K562 (cell line): ENCODE measurements around the gene SLX9. TPM values are rescaled to one million over a fixed set of nuclear protein-coding genes. Genes with fewer than 3 reads are reported as not detected.
A peak's percentile ranks its signal among the peaks of the same experiment; 100 is the strongest.

Experiments used
- ATAC-seq: fragments of 200-7000 bp; cut with Tn5 transposase; 3 replicates; pipeline ENCODE4 v1.9.1; 2020; ENCODE audit warnings: moderate library complexity
- BruUV-seq: library from RNA; stranded (reverse); fragments of 400-500 nt; replicated peaks from 2 replicates; lab custom pipeline; 2021; lab: Mats Ljungman, UMichigan
- CTCF ChIA-PET: fragments of 300-600 bp; formaldehyde crosslinking; extraction: SDS; loops from one replicate; lab custom pipeline; 2021; ENCODE audit warnings: low intra/inter-chr PET ratio; lab: Yijun Ruan, JAX
- POLR2A ChIA-PET: fragments of 300-600, 350-650 bp; sonication (Branson Sonifier 250); formaldehyde crosslinking; extraction: SDS; loops from one replicate; lab custom pipeline; 2021; ENCODE audit warnings: antibody characterized with exemption, inconsistent platforms; lab: Yijun Ruan, JAX
- DNase-seq, 4 experiments: peaks; one replicate each; pipeline versions ENCODE4 v3.0.0 to v3.0.0-alpha.2; 2011 to 2018; ENCODE audit warnings: low spot score in 3 of 4, mixed read lengths in 3 of 4; ENCODE audit errors: extremely low read depth in 1 of 4
- FAIRE-seq: peaks from 2 replicates; lab custom pipeline; 2011; peaks lifted over from hg19 to GRCh38; lab: Jason Lieb, UNC
- H2AFZ ChIP-seq: 2 replicates; pipeline ENCODE4 v1.6.0; 2011; ENCODE audit warnings: low read depth, low read length, control low read depth, inconsistent platforms
- H3K27ac ChIP-seq: fragments of 200-600 bp; 3 replicates; pipeline ENCODE4 v1.8.0; 2011; ENCODE audit warnings: low read depth, mild to moderate bottlenecking, control low read depth, inconsistent platforms, low read length, moderate library complexity, mixed read lengths; ENCODE audit errors: extremely low read depth
- H3K27me3 ChIP-seq, 2 experiments: fragments of 300-600 bp in 1 of 2; 2 replicates in 1 of 2; 3 replicates in 1 of 2; pipeline versions ENCODE4 v1.6.0 to v1.8.0; 2011; ENCODE audit warnings: inconsistent platforms in 2 of 2, low read length in 2 of 2, mild to moderate bottlenecking in 1 of 2, mixed read lengths in 1 of 2, moderate library complexity in 1 of 2; ENCODE audit not compliant: control insufficient read depth in 2 of 2, insufficient read depth in 2 of 2
- H3K36me3 ChIP-seq: fragments of 300-600 bp; 3 replicates; pipeline ENCODE4 v1.8.0; 2011; ENCODE audit warnings: mild to moderate bottlenecking, low read length, inconsistent platforms; ENCODE audit not compliant: control insufficient read depth, insufficient read depth
- H3K4me1 ChIP-seq, 2 experiments: fragments of 200-600 bp in 1 of 2; replicated peaks in 1 of 2; 2 replicates in 1 of 2; 3 replicates in 1 of 2; pipeline versions ENCODE4 v1.5.1 to v1.8.0; 2011; ENCODE audit warnings: inconsistent platforms in 2 of 2, low read length in 2 of 2, mild to moderate bottlenecking in 1 of 2, mixed read lengths in 1 of 2, moderate library complexity in 1 of 2; ENCODE audit not compliant: control insufficient read depth in 2 of 2, insufficient read depth in 2 of 2
- H3K4me2 ChIP-seq: 2 replicates; pipeline ENCODE4 v1.6.1; 2011; ENCODE audit warnings: low read length, control low read depth, inconsistent platforms, mixed read lengths; ENCODE audit not compliant: insufficient read depth
- H3K4me3 ChIP-seq: fragments of 200-600 bp; sonication (generic), shearing (Covaris generic); 2 replicates; pipeline ENCODE4 v1.5.1; 2016; ENCODE audit warnings: control low read depth, inconsistent platforms
- H3K79me2 ChIP-seq: fragments of 200-600 bp; 3 replicates; pipeline ENCODE4 v1.8.0; 2011; ENCODE audit warnings: low read length, inconsistent platforms; ENCODE audit not compliant: control insufficient read depth, insufficient read depth
- H3K9ac ChIP-seq, 2 experiments: 2 replicates each; pipeline versions ENCODE4 v1.6.0 to v1.6.1; 2011; ENCODE audit warnings: low read depth in 2 of 2, low read length in 2 of 2, control low read depth in 1 of 2, inconsistent platforms in 1 of 2, mild to moderate bottlenecking in 1 of 2, mixed read lengths in 1 of 2; ENCODE audit not compliant: insufficient read depth in 1 of 2
- H3K9me1 ChIP-seq: one replicate; pipeline ENCODE4 v1.6.0; 2011; ENCODE audit warnings: inconsistent platforms, mild to moderate bottlenecking, low read length, moderate library complexity; ENCODE audit not compliant: control insufficient read depth, insufficient read depth
- H3K9me3 ChIP-seq: replicated peaks from 2 replicates; pipeline ENCODE4 v1.5.1; 2011; ENCODE audit warnings: low read depth, low read length, inconsistent platforms; ENCODE audit not compliant: control insufficient read depth, insufficient read depth
- H4K20me1 ChIP-seq: replicated peaks from 2 replicates; pipeline ENCODE4 v1.6.1; 2011; ENCODE audit warnings: low read length, inconsistent platforms, mixed read lengths; ENCODE audit not compliant: control insufficient read depth, insufficient read depth
- TEAD4 ChIP-seq, 2 experiments: sonication (generic) in 1 of 2; formaldehyde crosslinking in 1 of 2; IDR thresholded peaks; 2 replicates each; pipeline versions ENCODE4 v1.6.1 to v1.8.0; 2012 to 2022; ENCODE audit warnings: borderline replicate concordance in 1 of 2, inconsistent platforms in 1 of 2, low read length in 1 of 2, mild to moderate bottlenecking in 1 of 2, missing genetic modification reagents in 1 of 2
- ZNF324 ChIP-seq: fragments of 250-450 bp; sonication (Bioruptor Pico); IDR thresholded peaks from 2 replicates; pipeline ENCODE4 v1.4.0; 2020; ENCODE audit warnings: mild to moderate bottlenecking
- WGBS: fragments of 100-300 bp; shearing (Covaris generic); methylation state at CpG from one replicate; pipeline ENCODE4 v1.1.6; 2016; ENCODE audit warnings: low coverage, mixed read lengths; ENCODE audit not compliant: insufficient coverage; ENCODE audit errors: missing lambda C conversion rate; 5-methylcytosine and 5-hydroxymethylcytosine counted together
- in situ Hi-C: fragments of 300-500 bp; cut with MboI; formaldehyde crosslinking; loops from 4 replicates; pipeline ENCODE4 v1.15.0; 2018; ENCODE audit warnings: inconsistent platforms, mixed read lengths
- intact Hi-C: fragments of 100-400 bp; cut with micrococcal nuclease; formaldehyde crosslinking; loops from 2 replicates; pipeline ENCODE4 v1.14.2; 2022
- polyA plus RNA-seq, 8 experiments: library from polyadenylated mRNA; depleted of rRNA in 4 of 8; stranded (reverse) in 5 of 8; unstranded in 3 of 8; fragments of >200 nt; fragmentation: Nextera tagmentation in 2 of 8; fragmentation: Illumina TruSeq in 1 of 8; extraction: Ambion mirVana in 2 of 8; extraction: Trizol in 1 of 8; gene quantifications; 2 replicates each; pipeline versions ENCODE4 v1.2.1 to v1.2.3, GENCODE V29; 2011 to 2014; ENCODE audit warnings: inconsistent platforms in 1 of 8, missing spikeins in 1 of 8
- total RNA-seq, 7 experiments: library from RNA; depleted of rRNA in 6 of 7; stranded (reverse); fragments of >200 nt in 6 of 7; fragmentation: Illumina TruSeq in 2 of 7; extraction: Trizol in 2 of 7; gene quantifications; 2 replicates each; pipeline versions ENCODE4 v1.2.1 to v1.2.3, GENCODE V29; 2011 to 2021; ENCODE audit warnings: low replicate concordance in 1 of 7

The SLX9 gene
- total and polyA plus RNA-seq, 9 of the 15 experiments (the other 6 are each of a cell fraction or from before 2014, with no cell fraction given), result 1.2 to 75.5 (median 16.5) TPM

DNA sequence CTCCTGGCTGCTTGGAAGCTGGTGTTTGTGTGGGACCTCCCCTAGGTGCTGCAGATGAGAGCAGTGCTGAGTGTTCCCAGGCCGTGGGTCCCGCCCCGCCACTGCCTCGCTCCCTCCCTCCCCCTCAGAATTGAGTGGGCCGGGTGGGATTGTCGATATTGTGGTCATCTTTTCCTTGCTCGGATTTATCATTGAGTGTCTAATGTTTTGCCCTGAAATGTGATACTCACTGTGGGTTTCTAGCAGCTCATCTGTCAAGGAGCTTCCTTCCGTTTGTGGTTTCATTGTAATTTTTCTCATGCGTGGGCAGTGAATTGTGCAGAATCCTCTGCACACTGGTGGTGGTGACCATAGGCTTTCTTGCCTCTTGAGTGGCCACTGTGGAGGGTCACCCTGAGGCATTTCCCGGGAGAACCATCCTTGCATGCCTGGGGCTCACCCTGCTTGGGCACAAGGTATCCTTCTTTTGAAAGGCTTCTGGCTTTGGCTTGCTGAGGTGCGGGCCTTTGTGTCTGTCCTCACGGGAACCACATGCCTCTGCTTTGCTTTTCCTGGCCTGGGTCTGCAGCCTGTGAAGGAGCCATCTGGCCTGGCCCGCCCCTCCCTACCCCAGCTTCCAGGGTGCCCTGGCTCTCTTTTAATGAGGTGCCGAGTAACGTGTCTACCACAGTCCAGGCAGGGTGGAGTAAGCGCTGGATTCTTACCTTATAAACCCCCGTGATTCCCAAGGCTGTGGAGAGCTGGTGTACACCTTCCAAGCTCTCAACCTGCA is 25.6 kb downstream of the SLX9 start:
- no peak overlapping the region for H2AFZ ChIP-seq
- TF ChIP-seq TEAD4 (IDR thresholded peaks at IDR 0.05; ENCODE audit: low read length) (no peak), TEAD4 (CRISPR knock-in tag; IDR thresholded peaks at IDR 0.05; ENCODE audit: borderline replicate concordance) (no peak), ZNF324 (CRISPR knock-in tag) (peak; percentile 82)
- TF ChIP-seq, all 486 proteins: peak for 1
- Histone ChIP-seq H4K20me1 (peaks cover 22% of the 10 kb centered on the region), H3K9me3 (no peaks in the 10 kb centered on the region), H3K9me1 (no peaks in the 10 kb centered on the region), H3K4me2 (no peak overlapping the region), H3K27me3 (no peaks in the 10 kb centered on the region), H3K4me3 (no peak overlapping the region), H3K36me3 (peaks cover 94% of the 10 kb centered on the region), H3K4me1 (peaks cover 5 to 38% of the 10 kb centered on the region in 2 experiments; a peak in 4 of 5 replicates), H3K79me2 (peaks cover 32% of the 10 kb centered on the region), H3K27ac (no peak overlapping the region), H3K9ac (no peak overlapping the region)
- in situ Hi-C loops, result loop anchor here (25.0 kb wide), 1 partner anchor 872 kb away; no protein-coding TSS in a partner anchor
- no TSS peak for BruUV-seq
- POLR2A ChIA-PET, result interaction anchor here (0.6 to 1.4 kb wide), 4 partner anchors 31 to 243 kb away, joined by 3 to 6 read pairs (median 4); no protein-coding TSS in a partner anchor
- intact Hi-C loops, result no loop called here
- CTCF ChIA-PET, result no interaction called here
- no peak for DNase-seq
- WGBS, result 84% methylated on average over 17 of the region's 17 CpGs
- ATAC-seq, result no peak
- FAIRE-seq, result no peak
